MV-4-11 (cell line): ENCODE measurements around the gene OSBPL1A.

Experiments used
- DNase-seq: peaks from one replicate; lab custom pipeline; 2025; lab: John Stamatoyannopoulos, UW

OSBPL1A gene

GRCh38 chr18:24397694-24398368 is at the start of gene OSBPL1A:
TSS of gene OSBPL1A (minus strand) at chr18:24397824. CDS start at chr18:24377533, 20,291 bp downstream.
- DNase-seq = peak; percentile 94

- DNase-seq = peak; percentile 18
Measured at GRCh38 chr18:24446953-24447538, 49.4 kb upstream of the OSBPL1A start.

DNA sequence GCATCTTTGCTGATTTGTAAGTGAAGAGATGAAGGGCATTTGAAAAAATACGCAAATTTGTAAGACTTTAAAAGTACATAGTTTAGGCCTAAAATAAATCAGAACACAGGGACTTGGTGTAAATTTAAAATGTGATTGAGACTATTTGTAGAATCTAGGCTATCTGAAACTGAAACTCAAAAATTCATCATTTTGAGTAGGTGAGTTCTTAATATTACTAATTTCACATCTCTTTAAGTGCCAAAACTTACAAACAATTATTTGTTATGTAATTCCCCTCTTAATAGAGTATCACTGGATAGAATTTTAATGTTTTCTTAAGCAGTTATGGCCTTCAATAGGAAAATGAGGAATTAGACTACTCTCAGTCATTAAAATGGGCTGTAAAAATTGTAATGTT is 48.8 kb upstream of the OSBPL1A start:
- DNase-seq = no peak

DNA sequence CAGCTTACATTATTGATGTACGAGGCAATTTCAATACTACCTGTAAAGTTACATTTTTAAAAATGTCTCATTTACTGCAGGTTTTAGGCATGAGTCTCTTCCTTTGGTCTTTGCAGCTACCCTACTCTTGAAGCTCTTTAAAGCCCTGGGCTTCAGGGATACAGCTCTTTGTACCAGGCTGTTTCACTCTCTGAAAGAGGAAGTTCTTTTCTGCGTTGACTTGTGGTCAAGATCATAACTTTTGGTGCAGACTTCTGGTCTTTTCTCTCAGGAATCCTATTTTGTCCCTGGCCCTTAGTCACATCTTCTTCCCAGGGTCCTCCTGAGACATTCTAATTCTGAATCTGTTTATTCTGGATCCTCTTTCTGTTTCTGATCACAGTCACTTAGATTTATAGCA is 46.2 kb upstream of the OSBPL1A start:
- peak; percentile 90 for DNase-seq

GRCh38 chr18:24436939-24437338 is 39.3 kb upstream of the OSBPL1A start:
- DNase-seq = no peak

GRCh38 chr18:24432618-24433017 is 35.0 kb upstream of the OSBPL1A start:
- peak; percentile 85 for DNase-seq

GRCh38 chr18:24429188-24429587 is 31.6 kb upstream of the OSBPL1A start:
- no peak for DNase-seq

DNA sequence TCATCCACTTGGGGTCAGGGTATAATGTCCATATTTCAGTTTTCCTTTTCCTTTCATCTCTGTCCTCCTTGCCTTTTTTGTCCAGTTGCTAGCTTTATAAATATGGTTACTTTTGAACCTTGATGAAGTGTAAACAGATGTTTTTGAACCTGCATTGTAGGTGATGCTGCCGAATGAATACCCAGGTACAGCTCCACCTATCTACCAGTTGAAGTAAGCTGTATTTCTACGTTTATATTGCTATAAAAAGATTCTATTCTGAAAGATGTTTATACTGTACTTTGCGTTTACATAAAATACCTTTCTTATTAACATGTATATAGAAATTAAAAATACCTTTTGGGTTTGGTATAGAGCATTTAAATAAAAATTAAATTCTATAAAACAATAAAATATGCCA is 31.1 kb upstream of the OSBPL1A start:
- no peak for DNase-seq

- DNase-seq = peak; percentile 13
Measured at GRCh38 chr18:24427484-24427883, 29.9 kb upstream of the OSBPL1A start.

DNA sequence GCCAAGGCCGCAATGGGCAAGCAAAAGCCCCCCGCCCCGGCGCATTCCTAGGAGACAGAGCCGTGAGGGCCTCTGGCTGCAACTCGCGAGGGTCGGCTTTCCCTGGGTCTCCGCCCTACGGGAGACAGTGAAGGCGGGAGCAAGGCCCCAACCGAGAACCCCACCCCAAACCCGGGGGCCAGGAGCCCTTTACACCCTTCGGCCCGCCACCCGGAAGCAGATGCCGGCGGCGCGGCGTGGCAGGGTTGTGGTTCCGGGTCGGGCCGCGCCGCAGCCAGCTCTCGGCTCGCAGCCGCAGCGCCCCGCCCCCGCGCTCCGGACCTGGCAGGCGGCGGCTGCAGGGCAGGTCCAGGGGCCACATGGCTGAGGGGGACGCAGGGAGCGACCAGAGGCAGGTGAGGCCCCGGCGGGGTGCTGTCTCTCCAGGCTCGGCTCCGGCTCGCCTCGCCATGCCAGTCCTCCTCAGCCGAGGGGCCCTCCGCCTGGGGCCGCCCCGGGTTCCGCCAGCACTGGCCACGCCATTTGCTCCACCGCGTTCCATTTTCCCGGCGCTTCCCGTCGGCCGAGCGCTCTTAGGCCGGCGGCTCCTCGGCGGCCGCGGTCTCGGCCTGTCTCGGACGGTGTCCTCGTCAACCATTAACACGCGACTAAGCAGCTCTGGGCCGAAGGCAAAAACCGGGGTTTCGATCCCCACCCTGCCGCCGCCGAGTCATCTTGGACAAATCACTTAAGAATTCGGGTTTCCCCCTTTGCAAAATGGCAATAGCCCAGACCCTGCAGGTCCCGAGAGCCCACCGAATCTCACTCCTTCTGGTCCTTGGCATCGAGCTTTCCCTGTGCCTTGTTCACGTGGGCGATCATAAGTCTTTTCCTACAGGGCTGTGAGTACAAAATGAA is 29.0 kb upstream of the OSBPL1A start, which contains the start of gene IMPACT:
TSS of gene IMPACT (plus strand) at position 273 of the 897 bp plus-strand sequence. CDS start at position 360, 87 bp downstream.
- DNase-seq = peak; percentile 67

- DNase-seq = no peak
Measured at GRCh38 chr18:24426073-24426397, 28.4 kb upstream of the OSBPL1A start.

- no peak for DNase-seq
Measured at GRCh38 chr18:24421831-24422230, 24.2 kb upstream of the OSBPL1A start.

DNA sequence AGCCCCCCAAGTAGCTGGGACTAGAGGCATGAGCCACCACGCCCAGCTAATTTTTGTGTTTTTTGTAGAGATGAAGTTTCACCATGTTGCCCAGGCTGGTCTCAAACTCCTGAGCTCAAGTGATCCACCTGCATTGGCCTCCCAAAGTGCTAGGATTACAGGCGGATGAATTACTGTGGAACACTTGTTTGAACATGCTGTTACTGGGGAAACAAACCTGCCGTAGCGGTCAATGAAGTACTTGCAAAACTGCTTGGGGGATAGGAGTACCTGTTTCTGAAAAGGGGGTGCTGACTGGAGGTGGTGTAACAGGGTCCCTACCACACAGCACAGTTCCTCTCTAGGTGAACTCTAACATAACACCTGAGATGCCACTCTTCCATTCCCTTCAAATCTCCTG is 22.9 kb upstream of the OSBPL1A start:
- no peak for DNase-seq

- no peak for DNase-seq
Measured at GRCh38 chr18:24417480-24417879, 19.9 kb upstream of the OSBPL1A start.

GRCh38 chr18:24414349-24415003 is 16.9 kb upstream of the OSBPL1A start:
- DNase-seq = no peak

- DNase-seq = no peak
Measured at GRCh38 chr18:24413148-24413547, 15.5 kb upstream of the OSBPL1A start.

- no peak for DNase-seq
Measured at GRCh38 chr18:24408496-24408895, 10.9 kb upstream of the OSBPL1A start.

- no peak for DNase-seq
Measured at GRCh38 chr18:24404591-24404990, 7.0 kb upstream of the OSBPL1A start.

DNA sequence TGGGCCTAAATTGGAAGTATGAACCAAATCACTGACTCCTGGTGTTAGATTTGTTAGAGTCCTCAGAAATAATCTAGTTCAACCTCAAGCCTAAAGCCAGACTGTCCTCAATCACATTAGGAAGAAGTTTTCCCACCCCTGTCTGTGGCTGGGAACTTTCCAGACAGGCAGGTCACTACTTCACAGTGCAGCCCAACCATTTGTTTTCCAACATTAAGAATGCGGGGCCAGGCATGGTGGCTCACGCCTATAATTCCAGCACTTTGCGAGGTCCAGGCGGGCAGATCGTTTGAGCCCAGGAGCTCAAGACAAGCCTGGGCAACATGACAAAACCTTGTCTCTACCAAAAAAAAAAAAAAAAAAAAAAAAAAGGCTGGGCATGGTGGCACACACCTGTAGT is 5.5 kb upstream of the OSBPL1A start:
- no peak for DNase-seq

- DNase-seq = peak; percentile 21
Measured at GRCh38 chr18:24402209-24402785, 4.7 kb upstream of the OSBPL1A start.

DNA sequence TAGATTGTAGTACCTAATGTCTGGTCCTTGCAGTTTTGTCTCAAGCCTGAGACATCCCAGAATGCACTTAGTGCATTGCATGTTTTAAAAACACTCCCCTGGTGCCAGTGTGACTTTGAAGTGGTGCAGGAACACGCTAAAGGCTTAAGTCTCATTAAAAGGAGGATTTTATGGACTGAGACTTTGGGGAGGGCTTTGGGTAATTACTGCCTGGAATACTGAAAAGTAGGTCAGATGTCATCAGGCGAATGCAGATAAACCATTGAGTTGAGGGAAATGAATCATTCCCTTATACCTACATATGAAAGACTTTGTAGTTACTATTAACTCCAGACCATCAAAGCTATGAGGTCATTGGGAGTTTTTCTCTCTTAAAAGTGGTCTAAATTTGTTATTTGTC is 3.0 kb upstream of the OSBPL1A start:
- no peak for DNase-seq

DNA sequence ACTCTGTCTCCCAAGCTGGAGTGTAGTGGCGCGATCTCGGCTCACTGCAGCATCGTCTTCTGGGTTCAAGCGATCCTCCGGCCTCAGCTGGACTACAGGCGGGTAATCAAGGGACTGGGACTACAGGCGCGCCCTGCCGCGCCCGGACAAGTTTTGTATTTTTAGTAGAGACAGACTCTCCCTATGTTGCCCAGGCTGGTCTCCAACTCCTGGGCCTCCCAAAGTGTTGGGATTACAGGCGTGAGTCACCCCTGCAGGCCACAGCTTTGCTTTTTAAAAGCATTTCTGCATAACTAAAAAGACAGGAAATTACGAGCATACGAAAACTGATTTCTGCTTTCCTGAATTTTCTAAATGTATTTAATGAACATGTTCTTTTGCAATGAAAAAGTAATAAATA is 916 bp upstream of the OSBPL1A start:
- DNase-seq = peak; percentile 28
